ENCODE data around the gene C4orf50.

- TF ChIP-seq POLR2A (IDR thresholded peaks at IDR 0.05): no peak
- TF ChIP-seq CTCF (IDR thresholded peaks at IDR 0.05): no peak
Measured at GRCh38 chr4:5962416-5962815, 55.8 kb downstream of the C4orf50 start.

All from heart left ventricle (tissue), 13 donors.